GM12878 (cell line): ENCODE measurements around the gene PRKG1. TPM values are rescaled to one million over a fixed set of nuclear protein-coding genes. Genes with fewer than 3 reads are reported as not detected.

Source experiments
- ATAC-seq: fragments of 200-7000 bp; cut with Tn5 transposase; 3 replicates; pipeline ENCODE4 v1.9.1; 2020; ENCODE audit warnings: mild to moderate bottlenecking, moderate library complexity
- BruUV-seq: library from RNA; stranded (reverse); fragments of 400-500 nt; replicated peaks from 2 replicates; lab custom pipeline; 2021; lab: Mats Ljungman, UMichigan
- CTCF ChIA-PET: fragments of 300-600 bp; sonication (Branson Sonifier 250); formaldehyde crosslinking; extraction: SDS; loops from one replicate; lab custom pipeline; 2021; ENCODE audit warnings: inconsistent platforms; lab: Yijun Ruan, JAX
- POLR2A ChIA-PET: fragments of 350-600 bp; formaldehyde crosslinking; extraction: SDS; loops from one replicate; lab custom pipeline; 2021; ENCODE audit warnings: inconsistent platforms; lab: Charles Lee
- RAD21 ChIA-PET: fragments of 300-600 bp; sonication (Branson Sonifier 250); formaldehyde crosslinking; loops from one replicate; lab custom pipeline; 2023; ENCODE audit warnings: antibody characterized with exemption; ENCODE audit not compliant: unreplicated experiment; lab: Charles Lee
- SMC1A ChIA-PET: fragments of 300-600 bp; sonication (Branson Sonifier 250); formaldehyde crosslinking; loops from one replicate; lab custom pipeline; 2023; ENCODE audit not compliant: unreplicated experiment, uncharacterized antibody; lab: Charles Lee
- DNase-seq: peaks from one replicate; pipeline ENCODE4 v3.0.0-alpha.2; 2011; ENCODE audit warnings: low read depth, low spot score
- FAIRE-seq: peaks from 3 replicates; lab custom pipeline; 2011; peaks lifted over from hg19 to GRCh38; lab: Jason Lieb, UNC
- H2AFZ ChIP-seq: 2 replicates; pipeline ENCODE4 v1.6.0; 2011; ENCODE audit warnings: low read depth, low read length, control low read depth; ENCODE audit not compliant: control insufficient read depth
- H3K27ac ChIP-seq: 2 replicates; pipeline ENCODE4 v1.5.1; 2011; ENCODE audit warnings: control low read depth; ENCODE audit not compliant: control insufficient read depth, insufficient read depth
- H3K27me3 ChIP-seq, 2 experiments: replicated peaks in 1 of 2; 2 replicates each; pipeline versions ENCODE4 v1.6.0 to v1.6.1; 2011; ENCODE audit warnings: low read length in 1 of 2; ENCODE audit not compliant: control insufficient read depth in 2 of 2, insufficient read depth in 2 of 2
- H3K36me3 ChIP-seq, 2 experiments: 2 replicates each; pipeline ENCODE4 v1.5.1; 2011; ENCODE audit warnings: low read length in 1 of 2; ENCODE audit not compliant: control insufficient read depth in 2 of 2, insufficient read depth in 2 of 2
- H3K4me1 ChIP-seq: 2 replicates; pipeline ENCODE4 v1.6.1; 2011; ENCODE audit warnings: mild to moderate bottlenecking, low read length, moderate library complexity, mixed read lengths; ENCODE audit not compliant: control insufficient read depth, insufficient read depth
- H3K4me2 ChIP-seq: 2 replicates; pipeline ENCODE4 v1.6.0; 2011; ENCODE audit warnings: control low read depth; ENCODE audit not compliant: control insufficient read depth, insufficient read depth
- H3K4me3 ChIP-seq: fragments of 200-600 bp; sonication (generic); 2 replicates; pipeline ENCODE4 v1.5.1; 2016
- H3K79me2 ChIP-seq: 2 replicates; pipeline ENCODE4 v1.6.0; 2011; ENCODE audit warnings: low read length; ENCODE audit not compliant: control insufficient read depth, insufficient read depth
- H3K9ac ChIP-seq: 2 replicates; pipeline ENCODE4 v1.8.0; 2011; ENCODE audit warnings: low read length, control low read depth, mixed read lengths; ENCODE audit not compliant: control insufficient read depth, insufficient read depth
- H3K9me3 ChIP-seq: replicated peaks from 3 replicates; pipeline ENCODE4 v1.5.1; 2011; ENCODE audit warnings: mild to moderate bottlenecking, low read length; ENCODE audit not compliant: control insufficient read depth, insufficient read depth
- H4K20me1 ChIP-seq: 2 replicates; pipeline ENCODE4 v1.6.0; 2011; ENCODE audit not compliant: control insufficient read depth, insufficient read depth
- BCL3 ChIP-seq: IDR thresholded peaks from 2 replicates; pipeline ENCODE4 v1.6.1; 2011; ENCODE audit warnings: borderline replicate concordance, low read depth, mild to moderate bottlenecking, moderate library complexity, low read length; ENCODE audit not compliant: insufficient read depth, poor library complexity, severe bottlenecking
- BRCA1 ChIP-seq: IDR thresholded peaks from 2 replicates; pipeline ENCODE4 v1.6.1; 2011; ENCODE audit warnings: low read depth, low read length, improper control_type of control experiment
- E2F8 ChIP-seq: fragments of 450-650 bp; IDR thresholded peaks from 2 replicates; pipeline ENCODE4 v1.6.1; 2018; ENCODE audit warnings: mild to moderate bottlenecking, low read depth, moderate library complexity; ENCODE audit not compliant: partially characterized antibody
- IRF5 ChIP-seq: fragments of 450-650 bp; IDR thresholded peaks from 2 replicates; pipeline ENCODE4 v1.6.1; 2017; ENCODE audit warnings: borderline replicate concordance
- MLLT1 ChIP-seq: fragments of 450-650 bp; IDR thresholded peaks from 2 replicates; pipeline ENCODE4 v1.6.1; 2016; ENCODE audit warnings: mild to moderate bottlenecking
- NBN ChIP-seq: fragments of 450-650 bp; IDR thresholded peaks from 2 replicates; pipeline ENCODE4 v1.6.1; 2016
- POLR2A ChIP-seq: IDR thresholded peaks from 2 replicates; pipeline ENCODE4 v1.6.1; 2011; ENCODE audit warnings: low read depth, mild to moderate bottlenecking, low read length
- RAD51 ChIP-seq: fragments of 450-650 bp; IDR thresholded peaks from 2 replicates; pipeline ENCODE4 v1.6.1; 2016; ENCODE audit warnings: moderate library complexity, mild to moderate bottlenecking, inconsistent platforms
- USF1 ChIP-seq: IDR thresholded peaks from 2 replicates; pipeline ENCODE4 v1.6.1; 2011; ENCODE audit warnings: borderline replicate concordance, low read depth, mild to moderate bottlenecking, moderate library complexity, mixed read lengths, low read length; ENCODE audit not compliant: insufficient read depth; ENCODE audit errors: extremely low read length
- ZBTB40 ChIP-seq: fragments of 450-650 bp; IDR thresholded peaks from 2 replicates; pipeline ENCODE4 v1.6.1; 2016; ENCODE audit warnings: mild to moderate bottlenecking, moderate library complexity, borderline replicate concordance
- in situ Hi-C: fragments of 300-500 bp; cut with MboI; formaldehyde crosslinking; loops from 9 replicates; pipeline ENCODE4 v1.14.3; 2018; ENCODE audit warnings: mixed read lengths
- intact Hi-C: fragments of 100-400 bp; cut with micrococcal nuclease; formaldehyde crosslinking; loops from one replicate; pipeline ENCODE4 v1.14.2; 2022; ENCODE audit not compliant: unreplicated experiment
- polyA plus RNA-seq, 11 experiments: library from polyadenylated mRNA; depleted of rRNA in 4 of 11; unstranded in 6 of 11; stranded (reverse) in 5 of 11; fragments of >200 nt; fragmentation: Nextera tagmentation in 4 of 11; fragmentation: Illumina TruSeq in 1 of 11; extraction: Ambion mirVana in 4 of 11; extraction: Trizol in 1 of 11; gene quantifications; 1 replicate in 1 of 11; 2 replicates in 10 of 11; pipeline versions ENCODE4 v1.2.1 to v1.2.3, GENCODE V29; 2011 to 2016; ENCODE audit warnings: inconsistent platforms in 2 of 11, missing spikeins in 2 of 11, low read depth in 1 of 11
- total RNA-seq, 4 experiments: library from RNA; depleted of rRNA in 3 of 4; stranded (reverse); fragments of >200 nt in 3 of 4; fragmentation: Illumina TruSeq in 1 of 4; extraction: Trizol in 1 of 4; gene quantifications; 2 replicates each; pipeline versions ENCODE4 v1.2.1 to v1.2.3, GENCODE V29; 2013 to 2021

PRKG1 gene
- total and polyA plus RNA-seq, 10 of the 15 experiments (the other 5 are each of a cell fraction or from before 2014, with no cell fraction given): 0.04 to 0.05 TPM; not detected in 8

GRCh38 chr10:51090190-51090589 is 15.9 kb downstream of the PRKG1 start:
- no peaks in the 10 kb centered on the region for H4K20me1 ChIP-seq
- H3K36me3 ChIP-seq: no peaks in the 10 kb centered on the region
- intact Hi-C loops: no loop called here
- DNase-seq (no peak), ATAC-seq (no peak), FAIRE-seq (no peak)
- ChIA-PET SMC1A (interaction anchor here (1.1 kb wide), 1 partner anchor 63 kb away, joined by 3 read pairs; no protein-coding TSS in a partner anchor), CTCF (no interaction called here), POLR2A (no interaction called here), RAD21 (no interaction called here)
- no peak overlapping the region for H3K4me3 ChIP-seq
- no peaks in the 10 kb centered on the region for H3K9me3 ChIP-seq
- no peak overlapping the region for H3K4me2 ChIP-seq
- no peaks in the 10 kb centered on the region for H3K79me2 ChIP-seq
- no peak overlapping the region for H3K9ac ChIP-seq
- in situ Hi-C loops: no loop called here
- H3K27me3 ChIP-seq: no peaks in the 10 kb centered on the region
- no peak overlapping the region for H2AFZ ChIP-seq
- H3K27ac ChIP-seq: no peak overlapping the region
- no TSS peak for BruUV-seq
- no peaks in the 10 kb centered on the region for H3K4me1 ChIP-seq
- TF ChIP-seq IRF5 (no peak), ZBTB40 (no peak), RAD51 (no peak), NBN (no peak), BCL3 (no peak), USF1 (no peak), POLR2A (no peak), E2F8 (no peak), MLLT1 (no peak), BRCA1 (no peak)
